CD14-positive monocyte (primary cell): Measurements from ENCODE around the gene RASIP1. TPM values are rescaled to one million over a fixed set of nuclear protein-coding genes. Genes with fewer than 3 reads are reported as not detected.
A peak's percentile ranks its signal among the peaks of the same experiment; 100 is the strongest.
"Not testable (repeated sequence)": the region's sequence is repeated elsewhere in the genome, so short reads cannot be mapped to it uniquely, and the experiment has no call there.

ENCODE experiments used
- DNase-seq, 3 donors: peaks; one replicate each; pipeline ENCODE4 v3.0.0-alpha.2; 2011 to 2022
- H2AFZ ChIP-seq: 2 replicates; pipeline ENCODE4 v1.6.0; 2012; ENCODE audit warnings: mild to moderate bottlenecking, low read depth, low read length, inconsistent platforms; ENCODE audit not compliant: insufficient read depth, poor library complexity, severe bottlenecking
- H3K27ac ChIP-seq, 2 donors: 1 replicate in 1 of 2; 2 replicates in 1 of 2; pipeline ENCODE4 v1.5.1; 2012 to 2013; ENCODE audit warnings: low read length in 2 of 2, control low read depth in 1 of 2, inconsistent platforms in 1 of 2, low read depth in 1 of 2, mild to moderate bottlenecking in 1 of 2
- H3K27me3 ChIP-seq, 2 donors: one replicate each; pipeline versions ENCODE4 v1.6.0 to v1.6.1; 2011 to 2013; ENCODE audit warnings: low read length in 2 of 2; ENCODE audit not compliant: control insufficient read depth in 2 of 2, insufficient read depth in 2 of 2
- H3K36me3 ChIP-seq, 2 donors: replicated peaks in 1 of 2; 1 replicate in 1 of 2; 2 replicates in 1 of 2; pipeline versions ENCODE4 v1.5.1 to v1.6.1; 2012 to 2013; ENCODE audit warnings: low read length in 2 of 2, control low read depth in 1 of 2, inconsistent platforms in 1 of 2, mild to moderate bottlenecking in 1 of 2; ENCODE audit not compliant: insufficient read depth in 2 of 2, control insufficient read depth in 1 of 2
- H3K4me1 ChIP-seq, 2 donors: 1 replicate in 1 of 2; 2 replicates in 1 of 2; pipeline versions ENCODE4 v1.5.1 to v1.6.1; 2012 to 2013; ENCODE audit warnings: low read length in 2 of 2, control low read depth in 1 of 2, inconsistent platforms in 1 of 2, mild to moderate bottlenecking in 1 of 2, moderate library complexity in 1 of 2; ENCODE audit not compliant: insufficient read depth in 2 of 2, control insufficient read depth in 1 of 2
- H3K4me2 ChIP-seq: replicated peaks from 2 replicates; pipeline ENCODE3; 2012; ENCODE audit warnings: low read length, moderate library complexity, mild to moderate bottlenecking; ENCODE audit not compliant: poor library complexity, severe bottlenecking; ENCODE audit errors: extremely low read depth
- H3K4me3 ChIP-seq, 3 experiments: fragments of 200-600 bp in 1 of 3; sonication (generic) in 1 of 3; replicated peaks in 1 of 3; 1 replicate in 2 of 3; 2 replicates in 1 of 3; pipeline ENCODE4 v1.5.1; 2011 to 2013; ENCODE audit warnings: low read length in 3 of 3, mild to moderate bottlenecking in 3 of 3, control low read depth in 2 of 3, low read depth in 2 of 3, inconsistent platforms in 1 of 3, moderate library complexity in 1 of 3
- H3K79me2 ChIP-seq: 2 replicates; pipeline ENCODE4 v1.6.0; 2012; ENCODE audit warnings: mild to moderate bottlenecking, control low read depth, inconsistent platforms, low read length, moderate library complexity; ENCODE audit not compliant: insufficient read depth
- H3K9ac ChIP-seq: 2 replicates; pipeline ENCODE4 v1.6.0; 2017; ENCODE audit warnings: low read length, mild to moderate bottlenecking; ENCODE audit not compliant: insufficient read depth, poor library complexity, severe bottlenecking
- H3K9me3 ChIP-seq, 2 donors: replicated peaks in 1 of 2; 1 replicate in 1 of 2; 2 replicates in 1 of 2; pipeline versions ENCODE4 v1.5.1 to v1.6.1; 2012 to 2013; ENCODE audit warnings: low read length in 2 of 2, control low read depth in 1 of 2; ENCODE audit not compliant: control insufficient read depth in 1 of 2, insufficient read depth in 1 of 2
- H4K20me1 ChIP-seq: 2 replicates; pipeline ENCODE4 v1.6.0; 2012; ENCODE audit warnings: mild to moderate bottlenecking, low read length, control low read depth, moderate library complexity; ENCODE audit not compliant: insufficient read depth
- H3K27ac Mint-ChIP-seq, 7 donors: one replicate each; pipeline ENCODE4 v1.8.0; 2020; ENCODE audit warnings: mild to moderate bottlenecking in 7 of 7, mixed read lengths in 7 of 7, moderate library complexity in 6 of 7, inconsistent platforms in 2 of 7
- H3K27me3 Mint-ChIP-seq, 3 donors: one replicate each; pipeline ENCODE4 v1.8.0; 2021 to 2022; ENCODE audit warnings: low read depth in 3 of 3, mild to moderate bottlenecking in 3 of 3, mixed read lengths in 3 of 3, moderate library complexity in 3 of 3, inconsistent platforms in 1 of 3
- H3K36me3 Mint-ChIP-seq, 2 donors: one replicate each; pipeline ENCODE4 v1.8.0; 2020; ENCODE audit warnings: mixed read lengths in 2 of 2, inconsistent platforms in 1 of 2, mild to moderate bottlenecking in 1 of 2
- H3K4me1 Mint-ChIP-seq: one replicate; pipeline ENCODE4 v1.8.0; 2020; ENCODE audit warnings: mild to moderate bottlenecking, mixed read lengths
- H3K4me3 Mint-ChIP-seq, 2 donors: one replicate each; pipeline ENCODE4 v1.8.0; 2020; ENCODE audit warnings: mild to moderate bottlenecking in 2 of 2, mixed read lengths in 2 of 2, moderate library complexity in 1 of 2
- H3K9me3 Mint-ChIP-seq, 7 donors: one replicate each; pipeline ENCODE4 v1.8.0; 2020 to 2022; ENCODE audit warnings: mixed read lengths in 7 of 7, mild to moderate bottlenecking in 6 of 7, moderate library complexity in 6 of 7, inconsistent platforms in 2 of 7
- CTCF ChIP-seq: fragments of 200-600 bp; IDR thresholded peaks from one replicate; pipeline ENCODE4 v1.8.0; 2022; ENCODE audit warnings: antibody characterized with exemption, mild to moderate bottlenecking
- WGBS: methylation state at CpG from one replicate; pipeline ENCODE4 v1.1.5; 2013; ENCODE audit warnings: missing lambda C conversion rate; ENCODE audit not compliant: insufficient coverage; 5-methylcytosine and 5-hydroxymethylcytosine counted together
- intact Hi-C, 2 donors: fragments of 100-400 bp; cut with micrococcal nuclease; formaldehyde crosslinking; loops; one replicate each; pipeline versions ENCODE4 v1.15.0 to v1.15.1; 2023
- polyA plus RNA-seq, 3 donors: library from polyadenylated mRNA; depleted of rRNA in 1 of 3; unstranded in 2 of 3; stranded (reverse) in 1 of 3; fragments of 300-500 nt in 2 of 3; fragments of >200 nt in 1 of 3; fragmentation: Illumina TruSeq in 2 of 3; gene quantifications; 1 replicate in 2 of 3; 2 replicates in 1 of 3; pipeline ENCODE4 v1.2.3, GENCODE V29; 2012 to 2021

RASIP1 gene
- polyA plus RNA-seq, 3 donors = 1.2 TPM; not detected in 2

GRCh38 chr19:48695743-48696352 is 44.6 kb downstream of the RASIP1 start, which contains the start of gene FUT2:
Gene FUT2, plus strand, starts transcription at chr19:48695971. Its CDS starts 6,986 bp downstream, at chr19:48702957.
- Histone ChIP-seq H2AFZ (peak within 1 kb of the TSS; percentile 68), H3K4me3 (peak within 1 kb of the TSS in 1 of 3 experiments; percentile 44), H3K79me2 (no peaks in the 10 kb centered on the region), H3K9ac (peak within 1 kb of the TSS; percentile 40), H4K20me1 (no peaks in the 10 kb centered on the region), H3K36me3 (no peaks in the 10 kb centered on the region), H3K27me3 (peaks cover 8 to 22% of the 10 kb centered on the region in 2 donors), H3K4me2 (peak within 1 kb of the TSS; percentile 48), H3K4me1 (peaks cover 6% of the 10 kb centered on the region in 2 donors), H3K9me3 (no peaks in the 10 kb centered on the region), H3K27ac (no peak within 1 kb of the TSS)
- Mint-ChIP-seq H3K36me3 (peaks cover 0 to 3% of the 10 kb centered on the region in 2 donors), H3K27me3 (peaks cover 20 to 45% (median 37%) of the 10 kb centered on the region in 3 donors), H3K9me3 (peaks cover 0 to 10% (median 0%) of the 10 kb centered on the region in 7 donors), H3K4me3 (peak within 1 kb of the TSS; percentile 71 to 88), H3K27ac (peak within 1 kb of the TSS in 3 of 7 donors; percentile 20 to 46 (median 23)), H3K4me1 (peaks cover 13% of the 10 kb centered on the region)
- WGBS = 57% methylated on average over 2 of the region's 16 CpGs
- intact Hi-C loops = no loop called here
- no peak for TF ChIP-seq CTCF
- no peak for DNase-seq

GRCh38 chr19:48693629-48694028 is 46.8 kb downstream of the RASIP1 start:
- H3K9me3 ChIP-seq, H3K9me3 Mint-ChIP-seq, H3K4me3 Mint-ChIP-seq, H3K79me2 ChIP-seq, intact Hi-C loops, H4K20me1 ChIP-seq, H2AFZ ChIP-seq, H3K27ac ChIP-seq, H3K4me1 ChIP-seq, H3K36me3 Mint-ChIP-seq, DNase-seq, H3K4me3 ChIP-seq, H3K27ac Mint-ChIP-seq, H3K9ac ChIP-seq, H3K4me2 ChIP-seq, H3K36me3 ChIP-seq: not testable (repeated sequence)
- peaks cover 13% of the 10 kb centered on the region for H3K4me1 Mint-ChIP-seq
- WGBS = 87% methylated on average over 7 of the region's 9 CpGs
- H3K27me3 ChIP-seq = peaks cover 8 to 22% of the 10 kb centered on the region in 2 donors
- H3K27me3 Mint-ChIP-seq = peaks cover 19 to 43% (median 35%) of the 10 kb centered on the region in 3 donors
